ENCODE data around the gene FBXW12.

FBXW12 gene

DNA sequence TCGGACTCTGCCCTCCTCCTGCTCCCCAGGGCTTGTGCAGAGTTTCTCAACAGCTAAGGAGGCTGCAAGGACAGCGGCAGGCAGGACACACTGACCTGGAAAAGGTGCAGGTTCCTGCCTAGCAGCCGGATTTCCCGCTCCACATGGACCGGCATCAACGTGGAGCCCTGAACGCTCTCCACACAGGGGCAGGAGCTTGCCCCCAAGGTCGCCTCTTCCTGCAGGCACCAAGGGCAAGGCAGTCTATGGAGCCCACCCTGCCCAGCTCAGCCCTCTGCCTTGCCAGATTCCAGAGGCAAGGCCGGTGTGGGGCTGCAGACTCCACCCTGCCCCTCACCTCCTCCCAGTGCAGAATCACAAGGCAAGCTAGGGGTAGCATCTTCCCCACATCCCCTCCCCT lies 47.1 kb downstream of the FBXW12 start:
- Mint-ChIP-seq H3K36me3 (no peaks in the 10 kb centered on the region), H3K27ac (no peak overlapping the region), H3K27me3 (no peaks in the 10 kb centered on the region), H3K9me3 (ENCODE audit: low read depth) (no peaks in the 10 kb centered on the region), H3K4me1 (ENCODE audit: low read depth) (no peaks in the 10 kb centered on the region), H3K4me3 (no peak overlapping the region)

GRCh38 chr3:48419597-48419996 lies 47.6 kb downstream of the FBXW12 start:
- H3K27me3 Mint-ChIP-seq: no peaks in the 10 kb centered on the region

GRCh38 chr3:48420561-48420960 lies 48.5 kb downstream of the FBXW12 start:
- Mint-ChIP-seq H3K27ac (no peak overlapping the region), H3K27me3 (no peaks in the 10 kb centered on the region), H3K36me3 (no peaks in the 10 kb centered on the region), H3K4me1 (ENCODE audit: low read depth) (no peaks in the 10 kb centered on the region), H3K4me3 (no peak overlapping the region), H3K9me3 (ENCODE audit: low read depth) (no peaks in the 10 kb centered on the region)

More at GRCh38 chr3:48419597-48419996, 47.6 kb downstream of the FBXW12 start:
- H3K4me1 Mint-ChIP-seq (ENCODE audit: low read depth): no peaks in the 10 kb centered on the region
- H3K27ac Mint-ChIP-seq: no peak overlapping the region
- no peaks in the 10 kb centered on the region for H3K36me3 Mint-ChIP-seq
- H3K4me3 Mint-ChIP-seq: no peak overlapping the region
- no peaks in the 10 kb centered on the region for H3K9me3 Mint-ChIP-seq (ENCODE audit: low read depth)

DNA sequence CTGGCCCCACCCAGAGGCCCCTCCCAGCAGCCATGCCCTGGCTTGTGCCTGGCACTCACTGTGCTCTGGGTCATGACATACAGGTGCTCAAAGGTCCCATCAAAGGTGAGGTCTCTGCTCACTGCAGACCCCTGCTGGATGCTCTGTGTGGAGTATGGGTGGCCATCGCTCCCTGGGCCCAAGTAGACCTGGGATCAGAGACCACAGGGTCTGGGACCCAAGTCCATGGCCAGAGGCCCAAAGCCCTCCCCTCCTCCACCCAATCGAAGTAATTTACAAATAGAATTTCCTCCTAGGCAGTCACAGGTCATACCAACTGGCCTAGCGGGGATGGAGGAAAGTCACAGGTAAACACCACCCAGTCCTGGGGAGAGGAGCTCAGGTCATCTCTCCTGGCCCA lies 50.3 kb downstream of the FBXW12 start:
- H3K4me3 Mint-ChIP-seq: no peak overlapping the region
- no peaks in the 10 kb centered on the region for H3K36me3 Mint-ChIP-seq
- no peaks in the 10 kb centered on the region for H3K9me3 Mint-ChIP-seq (ENCODE audit: low read depth)
- no peaks in the 10 kb centered on the region for H3K27me3 Mint-ChIP-seq
- no peak overlapping the region for H3K27ac Mint-ChIP-seq
- no peaks in the 10 kb centered on the region for H3K4me1 Mint-ChIP-seq (ENCODE audit: low read depth)

- H3K4me3 Mint-ChIP-seq: no peak overlapping the region
- no peaks in the 10 kb centered on the region for H3K4me1 Mint-ChIP-seq (ENCODE audit: low read depth)
- H3K27ac Mint-ChIP-seq: no peak overlapping the region
- H3K9me3 Mint-ChIP-seq (ENCODE audit: low read depth): no peaks in the 10 kb centered on the region
- no peaks in the 10 kb centered on the region for H3K36me3 Mint-ChIP-seq
- no peaks in the 10 kb centered on the region for H3K27me3 Mint-ChIP-seq
Measured at GRCh38 chr3:48422681-48423080, 50.7 kb downstream of the FBXW12 start.

DNA sequence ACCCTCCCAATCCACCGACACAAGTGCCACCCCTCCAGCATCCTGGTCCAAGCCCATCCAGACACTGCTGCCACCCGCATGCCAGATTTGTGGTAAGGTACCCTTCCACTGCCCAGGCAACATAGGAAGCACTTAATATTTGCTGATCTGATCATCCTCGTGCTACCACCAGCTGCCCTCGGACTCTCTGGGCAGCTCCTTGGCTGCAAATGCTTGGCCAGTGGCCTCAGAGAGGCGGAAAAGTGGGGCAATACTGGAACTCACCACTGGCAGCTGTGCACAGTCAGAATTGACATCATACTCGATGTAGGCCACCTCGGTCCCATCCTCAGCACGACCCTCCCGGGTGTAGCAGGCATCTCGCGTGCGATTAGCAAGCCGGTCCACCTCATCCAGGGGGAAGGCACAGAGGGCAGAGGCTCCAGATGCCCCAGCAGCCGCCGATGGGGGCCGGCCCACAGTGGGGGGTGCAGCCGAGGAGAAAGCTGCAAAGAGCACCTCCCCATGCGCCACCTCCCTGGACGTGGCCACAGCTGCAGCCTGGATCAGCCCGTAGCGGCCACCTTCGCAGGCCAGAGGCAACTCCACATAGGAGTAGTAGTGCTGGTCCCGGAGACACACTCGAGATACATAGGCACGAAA lies 51.3 kb downstream of the FBXW12 start:
- H3K9me3 Mint-ChIP-seq (ENCODE audit: low read depth): no peaks in the 10 kb centered on the region
- H3K36me3 Mint-ChIP-seq: no peaks in the 10 kb centered on the region
- no peaks in the 10 kb centered on the region for H3K27me3 Mint-ChIP-seq
- peaks cover 1% of the 10 kb centered on the region for H3K4me1 Mint-ChIP-seq (ENCODE audit: low read depth)
- H3K27ac Mint-ChIP-seq: no peak overlapping the region
- H3K4me3 Mint-ChIP-seq: no peak overlapping the region

DNA sequence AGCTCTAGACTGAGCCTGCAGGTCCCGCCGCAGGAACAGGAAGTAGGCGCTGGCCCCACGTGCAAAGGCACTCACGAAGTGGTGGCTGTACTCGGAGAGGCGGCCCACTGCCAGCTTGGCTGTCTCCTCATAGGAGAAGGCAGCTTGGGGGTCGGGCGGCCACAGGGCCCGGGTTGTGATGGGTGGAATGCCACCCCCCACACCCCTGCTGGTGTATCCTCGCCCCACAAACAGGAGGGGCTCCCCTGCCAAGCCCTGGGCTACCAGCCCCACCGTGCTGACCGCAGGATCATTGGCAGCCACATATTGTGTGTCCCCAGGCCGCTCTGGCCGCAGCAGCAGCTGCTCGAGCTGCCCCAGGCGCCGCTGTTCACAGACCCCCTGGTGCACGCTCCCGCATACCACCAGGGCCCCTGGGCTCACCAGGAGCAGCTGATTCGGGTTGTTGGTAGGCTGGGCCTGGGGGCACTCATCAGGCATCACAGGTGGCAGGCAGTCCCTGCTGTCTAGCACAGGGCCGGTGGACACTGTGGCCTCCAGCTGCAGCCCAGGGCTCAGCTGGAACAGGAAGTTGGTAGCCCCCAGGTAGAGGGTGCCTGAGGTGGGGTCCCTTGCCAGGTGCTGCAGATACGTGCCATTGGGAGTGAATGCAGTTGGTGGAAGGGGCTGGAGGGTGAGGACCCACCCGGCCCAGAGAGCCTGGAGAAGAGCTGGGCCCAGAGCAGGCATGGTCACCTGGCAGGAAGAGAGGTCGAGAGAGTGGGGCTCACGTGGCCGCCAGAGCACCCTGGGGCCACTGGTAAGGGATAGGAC lies 52.1 kb downstream of the FBXW12 start:
- Mint-ChIP-seq H3K9me3 (ENCODE audit: low read depth) (no peaks in the 10 kb centered on the region), H3K4me1 (ENCODE audit: low read depth) (peaks cover 1% of the 10 kb centered on the region), H3K36me3 (no peaks in the 10 kb centered on the region), H3K27me3 (no peaks in the 10 kb centered on the region), H3K27ac (no peak overlapping the region), H3K4me3 (no peak overlapping the region)

GRCh38 chr3:48425281-48425812 lies 53.3 kb downstream of the FBXW12 start:
- H3K4me1 Mint-ChIP-seq (ENCODE audit: low read depth): peaks cover 5% of the 10 kb centered on the region
- H3K27ac Mint-ChIP-seq: no peak overlapping the region
- H3K9me3 Mint-ChIP-seq (ENCODE audit: low read depth): no peaks in the 10 kb centered on the region
- no peaks in the 10 kb centered on the region for H3K27me3 Mint-ChIP-seq
- no peak overlapping the region for H3K4me3 Mint-ChIP-seq
- no peaks in the 10 kb centered on the region for H3K36me3 Mint-ChIP-seq

GRCh38 chr3:48426401-48426909 lies 54.4 kb downstream of the FBXW12 start:
- Mint-ChIP-seq H3K4me1 (ENCODE audit: low read depth) (peaks cover 10% of the 10 kb centered on the region), H3K27me3 (no peaks in the 10 kb centered on the region), H3K4me3 (no peak overlapping the region), H3K27ac (no peak overlapping the region), H3K36me3 (no peaks in the 10 kb centered on the region), H3K9me3 (ENCODE audit: low read depth) (no peaks in the 10 kb centered on the region)

DNA sequence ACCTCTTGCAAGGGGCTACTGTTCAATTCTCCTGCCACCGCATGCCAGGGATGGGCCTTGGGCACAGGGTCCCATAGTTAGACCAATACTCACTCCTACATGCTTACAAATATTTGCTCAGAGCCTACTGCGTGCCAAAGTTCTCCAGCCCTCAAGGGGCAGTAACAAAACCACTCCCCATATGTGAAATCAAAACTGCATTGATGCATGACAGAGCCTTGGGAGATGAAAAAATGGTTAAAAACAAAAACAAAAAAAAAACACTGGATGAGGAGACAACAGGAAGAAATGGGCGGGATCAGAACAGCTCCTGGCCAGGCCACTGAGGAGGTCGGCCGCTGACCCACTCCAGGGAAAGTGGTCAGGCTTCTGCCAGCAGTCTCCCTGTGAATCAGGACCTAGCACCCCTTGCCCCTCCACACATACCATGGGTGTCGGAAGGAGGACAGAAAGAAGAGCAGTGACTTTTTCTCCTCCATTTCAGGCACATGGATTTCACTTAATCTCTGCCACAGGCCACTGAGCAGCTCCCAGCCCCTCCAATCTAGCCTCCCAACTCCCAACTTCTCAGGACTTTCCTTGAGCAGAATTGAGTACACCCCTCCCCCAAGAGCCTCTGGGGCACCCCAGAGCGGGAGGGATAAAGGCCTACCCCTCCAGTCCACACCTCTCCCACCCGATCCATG lies 55.1 kb downstream of the FBXW12 start:
- no peaks in the 10 kb centered on the region for H3K9me3 Mint-ChIP-seq (ENCODE audit: low read depth)
- peaks cover 10% of the 10 kb centered on the region for H3K4me1 Mint-ChIP-seq (ENCODE audit: low read depth)
- no peak overlapping the region for H3K27ac Mint-ChIP-seq
- peak overlapping the region; percentile 6 for H3K4me3 Mint-ChIP-seq
- H3K36me3 Mint-ChIP-seq: no peaks in the 10 kb centered on the region
- H3K27me3 Mint-ChIP-seq: no peaks in the 10 kb centered on the region

DNA sequence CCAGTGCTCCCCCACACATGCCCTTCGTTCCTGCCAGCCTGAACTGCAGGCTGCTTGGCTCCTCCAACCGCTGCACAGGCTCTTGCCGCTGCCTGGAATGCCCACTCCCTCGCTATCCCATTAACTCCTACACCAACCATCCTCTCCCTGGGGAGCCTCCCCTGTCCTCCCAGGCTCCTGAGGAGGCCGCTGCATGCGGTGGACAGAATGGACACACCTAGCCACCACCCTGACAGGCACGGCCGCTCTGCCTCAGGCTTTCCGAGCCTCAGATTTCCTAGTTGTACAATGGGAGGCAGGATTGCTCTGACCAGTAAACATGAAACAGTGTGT lies 55.6 kb downstream of the FBXW12 start:
- Mint-ChIP-seq H3K9me3 (ENCODE audit: low read depth) (no peaks in the 10 kb centered on the region), H3K4me3 (peak overlapping the region; percentile 65), H3K4me1 (ENCODE audit: low read depth) (peaks cover 10% of the 10 kb centered on the region), H3K27ac (no peak overlapping the region), H3K27me3 (no peaks in the 10 kb centered on the region), H3K36me3 (no peaks in the 10 kb centered on the region)

GRCh38 chr3:48428088-48428571 lies 56.1 kb downstream of the FBXW12 start:
- Mint-ChIP-seq H3K27ac (no peak overlapping the region), H3K9me3 (ENCODE audit: low read depth) (no peaks in the 10 kb centered on the region)

GRCh38 chr3:48428572-48429316 lies 56.7 kb downstream of the FBXW12 start:
- Mint-ChIP-seq H3K27ac (no peak overlapping the region), H3K4me3 (peak overlapping the region; percentile 65), H3K4me1 (ENCODE audit: low read depth) (peaks cover 10% of the 10 kb centered on the region), H3K27me3 (no peaks in the 10 kb centered on the region), H3K9me3 (ENCODE audit: low read depth) (no peaks in the 10 kb centered on the region), H3K36me3 (no peaks in the 10 kb centered on the region)

More at GRCh38 chr3:48428088-48428571, 56.1 kb downstream of the FBXW12 start:
- Mint-ChIP-seq H3K4me1 (ENCODE audit: low read depth) (peaks cover 10% of the 10 kb centered on the region), H3K27me3 (no peaks in the 10 kb centered on the region), H3K36me3 (no peaks in the 10 kb centered on the region), H3K4me3 (peak overlapping the region; percentile 65)

- Mint-ChIP-seq H3K4me1 (ENCODE audit: low read depth) (peaks cover 12% of the 10 kb centered on the region), H3K27me3 (no peaks in the 10 kb centered on the region), H3K36me3 (no peaks in the 10 kb centered on the region), H3K4me3 (peak overlapping the region; percentile 85), H3K9me3 (ENCODE audit: low read depth) (no peaks in the 10 kb centered on the region), H3K27ac (no peak overlapping the region)
Measured at GRCh38 chr3:48429317-48429959, 57.4 kb downstream of the FBXW12 start.

All from activated naive CD8-positive, alpha-beta T cell (primary cell).